Right lobe of liver (tissue), 4 donors: ENCODE measurements around the gene TSPYL4.

ENCODE experiments used
- CTCF ChIP-seq, 4 donors: fragments of 200-600 bp in 3 of 4; fragments of 450-650 bp in 1 of 4; IDR thresholded peaks; one replicate each; pipeline versions ENCODE4 v1.5.1 to v1.8.0; 2016 to 2022; ENCODE audit warnings: antibody characterized with exemption in 4 of 4, mild to moderate bottlenecking in 2 of 4
- POLR2A ChIP-seq: fragments of 450-650 bp; IDR thresholded peaks from one replicate; pipeline ENCODE4 v1.6.1; 2017; ENCODE audit warnings: antibody characterized with exemption, mild to moderate bottlenecking
- donor health status: DM: no; HTN: no; CAD: no.
- donor health status: DM: no; HTN: no; CAD: no.
- donor health status: DM: no; HTN: yes; CAD: no.

- TF ChIP-seq CTCF (IDR thresholded peaks at IDR 0.05), result no peak
- no peak for TF ChIP-seq POLR2A
Observed at GRCh38 chr6:116210750-116211425, 43.0 kb downstream of the TSPYL4 start.
